ENCODE results near the gene ZNF480. TPM values are rescaled to one million over a fixed set of nuclear protein-coding genes. Genes with fewer than 3 reads are reported as not detected.

Gene ZNF480
- 9.6 and 22.2 TPM in 2 replicates for total RNA-seq (2016; rRNA removed; fragmentation: Illumina TruSeq; extraction: Trizol)
- total RNA-seq (2016; cell fraction: cytosol; rRNA removed; fragmentation: Illumina TruSeq; extraction: Trizol; ENCODE audit: low read depth), result 2.3 and 2.4 TPM in 2 replicates
- total RNA-seq (2016; cell fraction: insoluble cytoplasmic fraction; rRNA removed; fragmentation: Illumina TruSeq; extraction: Trizol), result 10.7 and 20.1 TPM in 2 replicates
- total RNA-seq (2016; cell fraction: membrane; rRNA removed; fragmentation: Illumina TruSeq; extraction: Trizol), result 6.8 and 8.1 TPM in 2 replicates
- 8.7 and 10.5 TPM in 2 replicates for total RNA-seq (2016; cell fraction: nucleus; rRNA removed; fragmentation: Illumina TruSeq; extraction: Trizol)
- polyA plus RNA-seq (2011; rRNA removed), result 2.1 and 3.0 TPM in 2 replicates
- polyA plus RNA-seq (2011; cell fraction: cytosol; rRNA removed), result 1.6 and 3.2 TPM in 2 replicates
- polyA plus RNA-seq (2011; cell fraction: nucleus; rRNA removed), result 1.5 and 1.8 TPM in 2 replicates
- polyA plus RNA-seq (2012), result 6.3 and 7.6 TPM in 2 replicates
- polyA plus RNA-seq (2016; cell fraction: cytosol; fragmentation: Illumina TruSeq; extraction: Trizol; ENCODE audit: low read depth), result 6.3 and 7.8 TPM in 2 replicates
- polyA plus RNA-seq (2016; cell fraction: insoluble cytoplasmic fraction; fragmentation: Illumina TruSeq; extraction: Trizol; ENCODE audit: low read depth), result 16.0 and 20.7 TPM in 2 replicates
- polyA plus RNA-seq (2016; cell fraction: membrane; fragmentation: Illumina TruSeq; extraction: Trizol; ENCODE audit: low read depth), result 5.7 and 5.9 TPM in 2 replicates
- polyA plus RNA-seq (2016; cell fraction: nucleus; fragmentation: Illumina TruSeq; extraction: Trizol; ENCODE audit: insufficient read depth, low read depth), result 9.4 and 10.0 TPM in 2 replicates
- polyA minus RNA-seq (2011; rRNA and poly(A)+ RNA removed; ENCODE audit: low replicate concordance), result 1.3 and 2.5 TPM in 2 replicates
- polyA minus RNA-seq (2011; cell fraction: cytosol; rRNA and poly(A)+ RNA removed), result 3.7 and 4.0 TPM in 2 replicates
- polyA minus RNA-seq (2011; cell fraction: nucleus; rRNA and poly(A)+ RNA removed), result 11.2 and 13.2 TPM in 2 replicates
- percentile 82 among the genes with signal in this experiment for Bru-seq, nascent RNA
- percentile 66 among the genes with signal in this experiment for BruChase-seq, experiment 1, labeled RNA remaining after a 6-hour chase
- percentile 76 among the genes with signal in this experiment for BruChase-seq, experiment 2, labeled RNA remaining after a 2-hour chase
- long read RNA-seq, experiment 1, full-length matches to known transcripts, result 4 of 6 reads
- long read RNA-seq, experiment 1, partial matches to known transcripts, result 0 of 6 reads
- long read RNA-seq, experiment 1, other reads (novel, unspliced or antisense), result 2 of 6 reads
- long read RNA-seq, experiment 2, full-length matches to known transcripts, result 17 of 36 reads
- long read RNA-seq, experiment 2, partial matches to known transcripts, result 7 of 36 reads
- long read RNA-seq, experiment 2, other reads (novel, unspliced or antisense), result 12 of 36 reads

- DNase-seq (ENCODE audit: low spot score) (peak; percentile 68), FAIRE-seq (no peak), ATAC-seq (peak; percentile 86)
- H4K20me1 ChIP-seq (ENCODE audit: insufficient read depth, low read length), result no peaks in the 10 kb centered on the region
- 2% methylated on average over 28 of the region's 75 CpGs for WGBS (ENCODE audit: low lambda C conversion rate)
- in situ Hi-C loops (cut with HindIII; ENCODE audit: extremely low pct_ligation_motif_present, low pct_unique_long_range_greater_than_20kb) (no loop called here), intact Hi-C loops (cut with micrococcal nuclease; ENCODE audit: unreplicated experiment) (loop anchor here (10.0 kb wide), 1 partner anchor 1732 kb away; the partner anchor contains the start of gene LRRC4B)
- H3K27ac ChIP-seq (ENCODE audit: extremely low read length, insufficient read depth, low read length), result peak within 1 kb of the TSS; percentile 89
- POLR2A ChIA-PET, result no interaction called here
- H3K4me1 ChIP-seq (ENCODE audit: insufficient read depth, low read length), result peaks cover 9% of the 10 kb centered on the region
- TSS peak; percentile 75 for BruUV-seq (replicated peaks)
- H3K4me2 ChIP-seq (ENCODE audit: low read depth, low read length), result peak within 1 kb of the TSS; percentile 84
- peak within 1 kb of the TSS; percentile 97 for H3K9ac ChIP-seq (ENCODE audit: insufficient read depth, low read depth, low read length)
- peaks cover 14% of the 10 kb centered on the region for H3K79me2 ChIP-seq (ENCODE audit: insufficient read depth, low read length)
- no peaks in the 10 kb centered on the region for H3K9me3 ChIP-seq (ENCODE audit: low read length)
- H3K4me3 ChIP-seq (replicated peaks in 1 of 3; ENCODE audit: insufficient read depth in 1 of 3, low read depth in 2 of 3, low read length in 3 of 3), result peak within 1 kb of the TSS; percentile 97 to 99 (median 99)
- H3K36me3 ChIP-seq (replicated peaks in 1 of 2; ENCODE audit: control insufficient read depth in 1 of 2, insufficient read depth in 2 of 2, low read length in 2 of 2), result peaks cover 6 to 22% of the 10 kb centered on the region in 2 experiments
- H2AFZ ChIP-seq (ENCODE audit: low read length), result peak within 1 kb of the TSS; percentile 63
- CTCF ChIA-PET (ENCODE audit: low intra/inter-chr PET ratio, low total read pairs), result no interaction called here
- H3K27me3 ChIP-seq (ENCODE audit: control insufficient read depth in 1 of 2, insufficient read depth in 2 of 2, low read length in 2 of 2), result no peaks in the 10 kb centered on the region; a peak in 1 of 5 replicates
- TF ChIP-seq TCF7L2 (IDR thresholded peaks at IDR 0.05; ENCODE audit: low read depth, low read length) (no peak), NFKB2 (CRISPR knock-in tag; IDR thresholded peaks at IDR 0.05; ENCODE audit: borderline replicate concordance) (peak; percentile 55; the same call in 1 of the 2 replicates), HDAC6 (IDR thresholded peaks at IDR 0.05; ENCODE audit: low read depth, low read length) (no peak), ELF3 (CRISPR knock-in tag; IDR thresholded peaks at IDR 0.05) (peak; percentile 34; the same call in 1 of the 2 replicates), ZMAT3 (CRISPR knock-in tag; conservative IDR thresholded peaks at IDR 0.05) (peak; percentile 52), PAX8 (CRISPR knock-in tag; IDR thresholded peaks at IDR 0.05; ENCODE audit: borderline replicate concordance) (no peak), HDAC1 (CRISPR knock-in tag; IDR thresholded peaks at IDR 0.05) (peak; percentile 60), GTF2F1 (IDR thresholded peaks at IDR 0.05; ENCODE audit: low read length) (no peak), ZBTB38 (CRISPR knock-in tag; IDR thresholded peaks at IDR 0.05) (peak; percentile 29; the same call in 1 of the 2 replicates), ZBTB20 (CRISPR knock-in tag; IDR thresholded peaks at IDR 0.05; ENCODE audit: borderline replicate concordance, low read depth) (0 out of 2 replicates have a peak, but pooled peaks have one; percentile 36), POLR2G (IDR thresholded peaks at IDR 0.05; ENCODE audit: low read depth, low read length) (peak; percentile 80), ZNF646 (CRISPR knock-in tag; IDR thresholded peaks at IDR 0.05) (no peak)
Observed at GRCh38 chr19:52296773-52297600, at the start of gene ZNF480. Gene ZNF480 (plus strand): TSS chr19:52297169. CDS start chr19:52300413, 3,244 bp downstream.

Data from HepG2 (cell line).